ENCODE results near the gene MRTFB.

DNA sequence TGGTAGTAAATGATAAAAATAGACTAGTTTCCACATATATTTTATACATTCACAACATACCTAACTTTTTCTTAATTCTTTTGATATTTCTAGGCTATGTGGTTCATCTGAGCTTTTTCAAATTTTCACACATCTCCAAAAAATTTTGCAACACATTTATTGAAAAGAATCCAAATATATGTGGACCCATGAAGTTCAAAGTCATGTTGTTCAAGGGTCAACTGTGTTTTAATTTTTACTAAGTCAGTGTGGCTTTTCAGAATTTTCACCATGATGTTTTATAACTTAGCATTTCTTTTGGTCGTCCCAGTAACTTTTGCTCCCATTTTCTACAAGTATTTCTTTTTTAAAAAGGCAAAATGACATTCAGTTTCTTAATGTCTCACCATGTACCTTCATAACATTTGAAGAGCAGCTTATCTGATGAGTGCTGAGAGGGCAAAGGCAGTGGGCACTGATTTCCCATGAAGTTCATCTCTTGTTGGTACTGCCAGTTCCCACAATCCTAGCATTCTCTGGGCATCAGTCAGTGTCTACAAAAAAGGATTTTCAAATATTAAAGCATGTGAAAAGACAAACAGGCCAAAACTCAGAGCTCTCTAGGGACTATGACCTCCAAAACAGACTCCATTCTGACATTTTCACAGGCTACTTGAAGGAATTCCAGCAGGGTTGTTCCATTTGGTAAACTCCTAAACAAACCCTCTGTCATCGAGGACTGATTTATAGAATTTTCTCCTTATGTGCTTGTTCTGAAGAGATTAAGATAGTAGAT is 80.3 kb downstream of the MRTFB start:
- no peak for TF ChIP-seq HDAC2 (CRISPR knock-in tag; IDR thresholded peaks at IDR 0.05)
- TF ChIP-seq CTCF (CRISPR knock-in tag; IDR thresholded peaks at IDR 0.05): no peak
- TF ChIP-seq NCOA5 (CRISPR knock-in tag; IDR thresholded peaks at IDR 0.05): no peak
- no peak for TF ChIP-seq CBFB (CRISPR knock-in tag; IDR thresholded peaks at IDR 0.05)
- TF ChIP-seq MAFK (conservative IDR thresholded peaks at IDR 0.05 in 1 of 2, IDR thresholded peaks at IDR 0.05 in 1 of 2; ENCODE audit: low read length in 2 of 2): no peak
- TF ChIP-seq, protein P1, sequence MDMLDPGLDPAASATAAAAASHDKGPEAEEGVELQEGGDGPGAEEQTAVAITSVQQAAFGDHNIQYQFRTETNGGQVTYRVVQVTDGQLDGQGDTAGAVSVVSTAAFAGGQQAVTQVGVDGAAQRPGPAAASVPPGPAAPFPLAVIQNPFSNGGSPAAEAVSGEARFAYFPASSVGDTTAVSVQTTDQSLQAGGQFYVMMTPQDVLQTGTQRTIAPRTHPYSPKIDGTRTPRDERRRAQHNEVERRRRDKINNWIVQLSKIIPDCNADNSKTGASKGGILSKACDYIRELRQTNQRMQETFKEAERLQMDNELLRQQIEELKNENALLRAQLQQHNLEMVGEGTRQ (IDR thresholded peaks at IDR 0.05; ENCODE audit: low read depth, low read length): no peak
- TF ChIP-seq, protein P1 (CRISPR knock-in tag; IDR thresholded peaks at IDR 0.05; ENCODE audit: borderline replicate concordance): no peak
- no peak for TF ChIP-seq ATF7 (IDR thresholded peaks at IDR 0.05)
- no peak for TF ChIP-seq ATF7 (CRISPR knock-in tag; IDR thresholded peaks at IDR 0.05)
- TF ChIP-seq NFYB (CRISPR knock-in tag; IDR thresholded peaks at IDR 0.05): no peak
- no peak for TF ChIP-seq ZNF232 (CRISPR knock-in tag; IDR thresholded peaks at IDR 0.05; ENCODE audit: borderline replicate concordance)
- no peak for TF ChIP-seq RELA (CRISPR knock-in tag; IDR thresholded peaks at IDR 0.05)
- no peak for TF ChIP-seq MED8 (CRISPR knock-in tag; IDR thresholded peaks at IDR 0.05; ENCODE audit: insufficient replicate concordance)
- TF ChIP-seq SPEN (CRISPR knock-in tag; IDR thresholded peaks at IDR 0.05; ENCODE audit: low read depth): no peak
- no peak for TF ChIP-seq HCFC1 (IDR thresholded peaks at IDR 0.05; ENCODE audit: low read depth, low read length)

Measured in HepG2 (cell line).